PFSK-1 (cell line): ENCODE results near the gene NRBP1.

Experiments used
- FOXP2 ChIP-seq: optimal IDR thresholded peaks from 2 replicates; pipeline ENCODE3; 2011; ENCODE audit warnings: borderline replicate concordance, control low read depth, inconsistent platforms; ENCODE audit not compliant: insufficient read depth; ENCODE audit errors: extremely low read length, extremely low read depth
- POLR2AphosphoS5 ChIP-seq: IDR thresholded peaks from 2 replicates; pipeline ENCODE4 v1.6.1; 2012; ENCODE audit warnings: low read depth, mild to moderate bottlenecking, control low read depth, low read length, moderate library complexity
- SIN3A ChIP-seq: IDR thresholded peaks from 2 replicates; pipeline ENCODE4 v1.6.1; 2012; ENCODE audit warnings: mild to moderate bottlenecking, low read length, moderate library complexity, borderline replicate concordance; ENCODE audit not compliant: insufficient read depth
- TAF1 ChIP-seq: IDR thresholded peaks from 2 replicates; pipeline ENCODE4 v1.6.1; 2012; ENCODE audit warnings: low read length, control low read depth, borderline replicate concordance; ENCODE audit not compliant: insufficient read depth
- TF ChIP-seq, protein P1 (sequence below), 2 experiments: IDR thresholded peaks; 2 replicates each; pipeline versions ENCODE4 v1.6.1 to v1.8.0; 2011 to 2012; ENCODE audit warnings: low read depth in 2 of 2, low read length in 2 of 2, control low read depth in 1 of 2, inconsistent platforms in 1 of 2, mild to moderate bottlenecking in 1 of 2, moderate library complexity in 1 of 2; ENCODE audit not compliant: insufficient read depth in 1 of 2

NRBP1 gene

DNA sequence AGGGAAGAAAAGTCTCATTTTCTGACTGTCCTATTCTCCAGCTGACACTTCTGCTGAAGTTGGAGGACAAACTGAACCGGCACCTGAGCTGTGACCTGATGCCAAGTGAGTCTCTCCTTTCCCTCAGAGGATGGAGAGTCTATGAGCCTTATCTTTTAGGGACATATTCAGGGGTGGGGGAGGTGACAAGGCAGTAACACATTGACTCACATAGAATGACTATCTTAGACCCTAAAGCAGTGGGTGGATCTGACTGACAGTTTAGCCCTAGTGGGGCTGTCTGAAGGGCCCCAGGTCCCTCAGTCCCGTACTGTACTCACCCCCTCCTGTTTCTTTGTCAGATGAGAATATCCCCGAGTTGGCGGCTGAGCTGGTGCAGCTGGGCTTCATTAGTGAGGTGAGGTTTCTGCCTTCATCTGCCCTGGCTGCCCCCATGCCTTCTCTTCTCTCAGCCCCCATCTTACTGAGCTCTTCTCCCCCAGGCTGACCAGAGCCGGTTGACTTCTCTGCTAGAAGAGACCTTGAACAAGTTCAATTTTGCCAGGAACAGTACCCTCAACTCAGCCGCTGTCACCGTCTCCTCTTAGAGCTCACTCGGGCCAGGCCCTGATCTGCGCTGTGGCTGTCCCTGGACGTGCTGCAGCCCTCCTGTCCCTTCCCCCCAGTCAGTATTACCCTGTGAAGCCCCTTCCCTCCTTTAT lies 12.9 kb downstream of the NRBP1 start:
- TF ChIP-seq, protein P1, sequence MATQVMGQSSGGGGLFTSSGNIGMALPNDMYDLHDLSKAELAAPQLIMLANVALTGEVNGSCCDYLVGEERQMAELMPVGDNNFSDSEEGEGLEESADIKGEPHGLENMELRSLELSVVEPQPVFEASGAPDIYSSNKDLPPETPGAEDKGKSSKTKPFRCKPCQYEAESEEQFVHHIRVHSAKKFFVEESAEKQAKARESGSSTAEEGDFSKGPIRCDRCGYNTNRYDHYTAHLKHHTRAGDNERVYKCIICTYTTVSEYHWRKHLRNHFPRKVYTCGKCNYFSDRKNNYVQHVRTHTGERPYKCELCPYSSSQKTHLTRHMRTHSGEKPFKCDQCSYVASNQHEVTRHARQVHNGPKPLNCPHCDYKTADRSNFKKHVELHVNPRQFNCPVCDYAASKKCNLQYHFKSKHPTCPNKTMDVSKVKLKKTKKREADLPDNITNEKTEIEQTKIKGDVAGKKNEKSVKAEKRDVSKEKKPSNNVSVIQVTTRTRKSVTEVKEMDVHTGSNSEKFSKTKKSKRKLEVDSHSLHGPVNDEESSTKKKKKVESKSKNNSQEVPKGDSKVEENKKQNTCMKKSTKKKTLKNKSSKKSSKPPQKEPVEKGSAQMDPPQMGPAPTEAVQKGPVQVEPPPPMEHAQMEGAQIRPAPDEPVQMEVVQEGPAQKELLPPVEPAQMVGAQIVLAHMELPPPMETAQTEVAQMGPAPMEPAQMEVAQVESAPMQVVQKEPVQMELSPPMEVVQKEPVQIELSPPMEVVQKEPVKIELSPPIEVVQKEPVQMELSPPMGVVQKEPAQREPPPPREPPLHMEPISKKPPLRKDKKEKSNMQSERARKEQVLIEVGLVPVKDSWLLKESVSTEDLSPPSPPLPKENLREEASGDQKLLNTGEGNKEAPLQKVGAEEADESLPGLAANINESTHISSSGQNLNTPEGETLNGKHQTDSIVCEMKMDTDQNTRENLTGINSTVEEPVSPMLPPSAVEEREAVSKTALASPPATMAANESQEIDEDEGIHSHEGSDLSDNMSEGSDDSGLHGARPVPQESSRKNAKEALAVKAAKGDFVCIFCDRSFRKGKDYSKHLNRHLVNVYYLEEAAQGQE (IDR thresholded peaks at IDR 0.05; ENCODE audit: insufficient read depth in 1 of 2, low read depth in 2 of 2, low read length in 2 of 2): no peak
- no peak for TF ChIP-seq TAF1
- TF ChIP-seq SIN3A: no peak
- no peak for TF ChIP-seq FOXP2
- TF ChIP-seq POLR2AphosphoS5: no peak

DNA sequence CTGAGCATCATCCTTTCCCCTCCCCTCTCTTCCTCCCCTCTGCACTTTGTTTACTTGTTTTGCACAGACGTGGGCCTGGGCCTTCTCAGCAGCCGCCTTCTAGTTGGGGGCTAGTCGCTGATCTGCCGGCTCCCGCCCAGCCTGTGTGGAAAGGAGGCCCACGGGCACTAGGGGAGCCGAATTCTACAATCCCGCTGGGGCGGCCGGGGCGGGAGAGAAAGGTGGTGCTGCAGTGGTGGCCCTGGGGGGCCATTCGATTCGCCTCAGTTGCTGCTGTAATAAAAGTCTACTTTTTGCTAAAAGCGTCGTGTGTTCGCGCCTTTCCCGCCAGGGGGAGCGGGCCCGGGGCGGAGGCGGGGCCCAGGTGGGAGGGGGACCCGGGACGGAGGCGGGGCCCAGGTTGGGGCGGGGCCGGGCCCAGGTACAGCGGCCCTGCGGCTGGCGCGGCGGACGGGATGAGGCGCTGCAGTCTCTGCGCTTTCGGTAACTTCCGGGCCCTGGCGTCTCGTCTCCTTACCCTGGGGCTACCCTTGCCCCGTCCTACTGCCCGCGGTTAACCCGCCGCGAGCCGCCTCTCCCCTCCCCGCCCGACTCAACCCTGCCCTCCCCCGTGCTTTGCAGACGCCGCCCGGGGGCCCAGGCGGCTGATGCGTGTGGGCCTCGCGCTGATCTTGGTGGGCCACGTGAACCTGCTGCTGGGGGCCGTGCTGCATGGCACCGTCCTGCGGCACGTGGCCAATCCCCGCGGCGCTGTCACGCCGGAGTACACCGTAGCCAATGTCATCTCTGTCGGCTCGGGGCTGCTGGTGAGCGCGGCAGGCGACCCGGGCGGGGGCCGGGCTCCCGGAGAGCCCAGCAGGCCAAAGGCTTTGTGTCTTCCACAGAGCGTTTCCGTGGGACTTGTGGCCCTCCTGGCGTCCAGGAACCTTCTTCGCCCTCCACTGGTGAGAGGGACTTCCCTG lies 13.8 kb downstream of the NRBP1 start, which contains the start of gene KRTCAP3:
KRTCAP3 (plus strand) TSS at position 424 of the 962 bp plus-strand sequence; CDS start at position 456, 32 bp downstream.
- TF ChIP-seq SIN3A (no peak), POLR2AphosphoS5 (no peak)
- TF ChIP-seq, protein P1 (IDR thresholded peaks at IDR 0.05; ENCODE audit: insufficient read depth in 1 of 2, low read depth in 2 of 2, low read length in 2 of 2): no peak

DNA sequence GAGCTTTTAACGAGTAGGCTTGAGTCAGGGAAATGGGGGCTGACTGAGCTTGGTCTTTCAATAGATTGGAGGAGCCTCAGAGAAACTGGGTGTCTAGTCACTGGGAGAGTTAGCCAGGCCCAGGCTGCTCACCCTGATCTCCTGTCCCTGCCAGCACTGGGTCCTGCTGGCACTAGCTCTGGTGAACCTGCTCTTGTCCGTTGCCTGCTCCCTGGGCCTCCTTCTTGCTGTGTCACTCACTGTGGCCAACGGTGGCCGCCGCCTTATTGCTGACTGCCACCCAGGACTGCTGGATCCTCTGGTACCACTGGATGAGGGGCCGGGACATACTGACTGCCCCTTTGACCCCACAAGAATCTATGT lies 14.5 kb downstream of the NRBP1 start:
- TF ChIP-seq FOXP2 (no peak), POLR2AphosphoS5 (no peak)
- TF ChIP-seq, protein P1 (IDR thresholded peaks at IDR 0.05; ENCODE audit: insufficient read depth in 1 of 2, low read depth in 2 of 2, low read length in 2 of 2): no peak

DNA sequence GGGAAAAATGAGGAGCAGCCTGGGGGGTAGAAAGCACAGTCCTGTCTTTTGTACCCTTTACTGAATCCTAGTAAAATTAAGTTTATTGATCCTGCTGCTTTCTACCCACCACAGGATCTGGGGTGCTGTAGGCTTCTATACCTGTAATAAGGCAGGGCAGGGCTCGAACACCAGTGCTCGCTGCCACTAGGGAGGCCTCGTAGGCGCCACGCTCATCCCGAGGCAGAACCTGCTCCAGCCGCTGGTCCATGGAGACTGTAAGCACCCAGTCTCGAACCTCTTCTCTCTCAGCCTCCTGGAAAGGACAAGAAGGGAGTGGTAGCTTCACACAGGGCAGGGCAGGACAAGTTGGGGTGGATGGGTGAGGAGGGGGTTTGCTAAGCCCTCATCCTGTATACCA lies 16.7 kb downstream of the NRBP1 start:
- no peak for TF ChIP-seq POLR2AphosphoS5
- no peak for TF ChIP-seq TAF1
- no peak for TF ChIP-seq FOXP2
- no peak for TF ChIP-seq SIN3A
- TF ChIP-seq, protein P1 (IDR thresholded peaks at IDR 0.05; ENCODE audit: insufficient read depth in 1 of 2, low read depth in 2 of 2, low read length in 2 of 2): no peak
